GM12875 (cell line): ENCODE results near the gene ACLY.

Source experiments
- H3K4me3 ChIP-seq: one replicate; pipeline ENCODE4 v1.5.1; 2011; ENCODE audit warnings: low read depth, low read length, control low read depth
- TF ChIP-seq, protein P1 (sequence below): IDR thresholded peaks from 2 replicates; pipeline ENCODE4 v1.5.1; 2011; ENCODE audit warnings: low read depth, mild to moderate bottlenecking, control low read depth, inconsistent platforms, low read length, moderate library complexity, borderline replicate concordance; ENCODE audit not compliant: insufficient read depth

ACLY gene

DNA sequence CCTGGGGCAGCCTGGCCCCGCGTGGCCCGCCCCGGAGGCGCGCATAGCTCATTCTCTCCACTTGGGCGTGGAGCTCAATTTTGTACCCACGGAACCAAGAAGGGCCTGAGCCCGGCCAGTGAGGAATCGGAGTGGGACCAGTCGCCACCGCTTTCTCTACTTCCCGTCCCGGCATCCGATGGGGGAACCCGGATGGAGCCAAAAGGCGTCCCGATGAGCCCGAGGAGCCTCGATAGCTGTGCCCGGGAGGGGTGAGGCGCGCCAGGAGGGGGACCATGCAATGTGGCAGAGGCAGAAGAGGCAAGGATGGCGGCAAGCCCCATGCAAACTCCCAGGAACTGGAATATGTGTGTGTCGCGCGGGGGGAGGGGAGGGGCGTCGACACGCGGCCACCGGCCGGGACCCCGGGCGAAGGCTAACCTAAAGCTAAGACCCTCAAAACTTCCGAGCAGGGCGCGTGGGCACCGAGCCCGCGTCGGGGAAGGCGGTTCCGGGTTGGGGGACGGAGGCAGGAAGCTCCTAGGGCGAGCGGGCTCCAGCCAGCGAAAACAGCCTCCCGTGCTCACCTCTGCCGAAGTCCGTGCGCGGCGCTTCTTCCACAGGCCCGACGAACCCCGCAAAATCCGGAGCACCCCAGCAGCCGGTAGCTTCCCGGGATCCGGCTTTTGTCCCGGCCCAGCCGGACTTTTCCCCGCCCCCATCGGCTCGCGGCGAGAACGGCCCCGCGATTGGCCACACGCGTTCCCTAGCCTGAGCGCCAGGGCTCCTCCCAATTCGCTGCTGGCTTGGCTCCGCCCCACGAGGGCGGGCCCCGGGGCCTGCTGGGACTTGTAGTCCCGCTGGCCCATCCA lies at the start of gene ACLY:
ACLY (minus strand) TSS at position 638 of the 851 bp plus-strand sequence. CDS start 5,078 bp downstream, outside the sequence.
- peak within 1 kb of the TSS; percentile 97 for H3K4me3 ChIP-seq
- TF ChIP-seq, protein P1, sequence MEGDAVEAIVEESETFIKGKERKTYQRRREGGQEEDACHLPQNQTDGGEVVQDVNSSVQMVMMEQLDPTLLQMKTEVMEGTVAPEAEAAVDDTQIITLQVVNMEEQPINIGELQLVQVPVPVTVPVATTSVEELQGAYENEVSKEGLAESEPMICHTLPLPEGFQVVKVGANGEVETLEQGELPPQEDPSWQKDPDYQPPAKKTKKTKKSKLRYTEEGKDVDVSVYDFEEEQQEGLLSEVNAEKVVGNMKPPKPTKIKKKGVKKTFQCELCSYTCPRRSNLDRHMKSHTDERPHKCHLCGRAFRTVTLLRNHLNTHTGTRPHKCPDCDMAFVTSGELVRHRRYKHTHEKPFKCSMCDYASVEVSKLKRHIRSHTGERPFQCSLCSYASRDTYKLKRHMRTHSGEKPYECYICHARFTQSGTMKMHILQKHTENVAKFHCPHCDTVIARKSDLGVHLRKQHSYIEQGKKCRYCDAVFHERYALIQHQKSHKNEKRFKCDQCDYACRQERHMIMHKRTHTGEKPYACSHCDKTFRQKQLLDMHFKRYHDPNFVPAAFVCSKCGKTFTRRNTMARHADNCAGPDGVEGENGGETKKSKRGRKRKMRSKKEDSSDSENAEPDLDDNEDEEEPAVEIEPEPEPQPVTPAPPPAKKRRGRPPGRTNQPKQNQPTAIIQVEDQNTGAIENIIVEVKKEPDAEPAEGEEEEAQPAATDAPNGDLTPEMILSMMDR, result no peak

DNA sequence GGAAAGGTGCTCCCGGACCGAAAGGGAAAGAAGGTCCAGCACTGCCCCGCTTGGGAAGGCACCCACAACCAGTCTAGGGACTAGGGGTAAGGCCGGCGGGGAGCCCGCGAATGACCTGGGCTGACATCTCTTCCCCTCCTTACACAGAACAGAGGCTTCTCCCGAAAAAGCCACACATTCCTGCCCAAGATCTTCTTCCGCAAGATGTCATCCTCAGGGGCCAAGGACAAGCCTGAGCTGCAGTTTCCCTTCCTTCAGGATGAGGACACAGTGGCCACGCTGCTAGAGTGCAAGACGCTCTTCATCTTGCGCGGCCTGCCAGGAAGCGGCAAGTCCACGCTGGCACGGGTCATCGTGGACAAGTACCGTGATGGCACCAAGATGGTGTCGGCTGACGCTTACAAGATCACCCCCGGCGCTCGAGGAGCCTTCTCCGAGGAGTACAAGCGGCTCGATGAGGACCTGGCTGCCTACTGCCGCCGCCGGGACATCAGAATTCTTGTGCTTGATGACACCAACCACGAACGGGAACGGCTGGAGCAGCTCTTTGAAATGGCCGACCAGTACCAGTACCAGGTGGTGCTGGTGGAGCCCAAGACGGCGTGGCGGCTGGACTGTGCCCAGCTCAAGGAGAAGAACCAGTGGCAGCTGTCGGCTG lies 49.3 kb upstream of the ACLY start:
- TF ChIP-seq, protein P1, result no peak
- no peak overlapping the region for H3K4me3 ChIP-seq

DNA sequence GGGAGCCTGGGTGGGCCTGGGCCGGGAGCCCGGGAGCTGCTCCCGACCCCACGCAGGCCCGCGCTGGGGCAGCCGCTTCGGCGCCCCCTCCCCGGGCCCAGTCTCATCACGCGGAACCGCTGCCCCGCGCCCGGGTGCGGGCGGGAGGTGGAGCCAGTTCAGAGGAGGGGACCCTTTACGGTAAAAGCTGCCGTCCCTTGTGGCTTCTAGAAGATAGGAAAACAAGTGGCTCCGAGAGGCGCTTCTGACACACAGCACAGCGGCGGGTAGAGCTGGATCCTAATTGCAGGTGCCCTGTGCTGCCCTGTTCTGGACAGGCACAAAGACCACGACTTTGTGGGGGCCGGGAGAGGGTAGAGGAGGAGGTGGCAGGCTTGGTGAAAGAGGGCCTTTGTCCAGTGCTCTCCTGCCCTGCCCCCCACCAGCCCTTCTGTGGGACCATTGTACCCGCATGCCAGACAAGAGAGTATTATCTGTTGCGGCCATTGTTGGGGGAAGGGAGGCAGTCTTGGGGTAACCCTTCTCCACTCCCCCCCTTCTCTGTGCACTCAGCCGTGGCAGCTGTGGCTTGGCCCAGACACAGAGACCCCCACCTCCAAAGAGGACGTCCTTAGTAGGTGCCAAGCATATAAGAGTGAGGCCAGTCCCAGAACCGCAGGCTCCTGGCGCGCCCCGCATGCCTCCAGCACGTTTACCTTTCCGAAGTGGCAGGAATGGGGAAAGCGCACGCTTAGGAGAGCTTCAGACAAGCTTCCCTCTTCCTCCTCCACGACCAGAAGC lies 48.6 kb upstream of the ACLY start:
- peak overlapping the region; percentile 83 for H3K4me3 ChIP-seq

DNA sequence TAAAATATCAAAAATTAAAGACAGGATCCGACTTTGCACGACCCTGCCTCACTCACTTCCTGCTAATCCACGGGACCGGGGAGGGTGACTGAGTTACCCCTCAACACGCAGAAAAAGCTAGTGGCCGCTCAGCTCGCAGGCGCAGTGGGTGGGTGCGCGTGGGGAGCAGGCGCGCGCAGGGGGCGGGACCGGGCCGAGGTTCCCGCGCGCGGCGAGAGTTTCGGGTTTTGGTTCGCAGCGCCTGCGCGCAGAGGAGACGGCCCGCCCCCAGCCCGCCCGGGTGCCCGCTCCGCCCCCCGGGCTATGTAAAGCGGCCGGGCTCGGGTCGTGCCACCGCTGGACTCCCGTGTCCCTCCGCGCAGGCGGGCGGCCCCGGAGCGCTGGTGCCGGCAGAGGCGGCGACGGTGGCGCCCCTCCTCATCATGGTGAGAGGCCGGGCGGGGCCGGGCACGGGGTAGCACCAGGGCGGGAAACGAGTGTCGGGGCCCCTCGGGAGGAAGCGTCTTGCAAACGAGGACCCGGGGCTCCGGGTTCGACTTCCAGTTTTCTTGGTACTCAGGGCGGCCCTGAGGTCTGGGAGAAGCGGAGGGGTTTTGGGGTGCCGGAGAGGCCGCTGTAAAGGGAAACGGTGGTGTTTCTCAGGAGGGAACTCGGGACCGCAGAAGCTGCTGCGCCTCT lies 47.9 kb upstream of the ACLY start, which contains the start of gene CNP:
CNP (plus strand) TSS at position 333 of the 678 bp plus-strand sequence; CDS start at position 423, 90 bp downstream.
- TF ChIP-seq, protein P1, result no peak
- H3K4me3 ChIP-seq, result peak within 1 kb of the TSS; percentile 83

More for the DNA sequence above, 48.6 kb upstream of the ACLY start:
- TF ChIP-seq, protein P1, result no peak

DNA sequence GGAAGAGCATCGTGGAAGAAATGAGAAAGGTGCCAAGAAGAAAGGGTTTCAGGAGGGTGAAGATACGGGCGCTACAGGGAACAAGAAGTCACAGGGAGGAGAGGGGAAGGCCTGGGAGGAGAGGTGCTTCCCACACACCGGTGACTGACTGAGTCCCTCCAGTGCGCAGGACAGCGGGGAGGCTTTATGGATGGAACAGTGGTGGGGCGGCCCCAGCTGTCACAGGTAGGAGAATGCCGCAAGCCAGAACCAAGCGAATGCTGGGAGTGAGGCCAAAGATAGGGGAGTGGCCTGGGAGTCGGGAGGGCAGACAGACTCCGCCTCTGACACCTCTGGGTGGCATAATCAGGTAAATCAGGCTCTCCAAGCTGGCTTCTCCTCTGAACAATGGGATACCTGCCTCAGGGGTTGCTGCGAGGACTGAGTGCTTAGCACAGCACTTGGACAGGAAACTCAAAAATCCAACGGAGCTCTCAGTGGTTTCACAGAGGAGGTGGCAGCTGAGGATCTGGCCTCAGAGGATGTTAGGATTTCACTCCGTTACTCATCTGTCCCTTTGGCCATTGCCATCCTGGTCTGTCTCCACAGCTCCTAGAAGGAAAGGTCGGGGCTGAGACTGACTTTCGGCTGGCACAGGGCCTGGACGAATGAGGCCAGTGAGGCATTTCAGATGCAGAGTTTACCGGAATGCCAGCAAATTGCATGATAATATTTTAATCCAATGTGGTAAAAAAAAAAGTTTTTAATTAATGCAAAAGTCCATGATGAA lies 47.1 kb upstream of the ACLY start:
- peak overlapping the region; percentile 38 for H3K4me3 ChIP-seq
- TF ChIP-seq, protein P1, result no peak
